Suprapubic skin (tissue), 4 donors: ENCODE measurements around the gene PSMA2. TPM values are rescaled to one million over a fixed set of nuclear protein-coding genes. Genes with fewer than 3 reads are reported as not detected.

Experiments used
- DNase-seq, 2 donors: peaks; one replicate each; pipeline ENCODE4 v3.0.0-alpha.2; 2019; ENCODE audit warnings: low spot score in 2 of 2
- H3K27ac ChIP-seq: fragments of 200-600 bp; sonication (generic); one replicate; pipeline ENCODE4 v1.5.1; 2019
- H3K27me3 ChIP-seq: fragments of 200-600 bp; sonication (generic); one replicate; pipeline ENCODE4 v1.5.1; 2019
- H3K36me3 ChIP-seq: fragments of 200-600 bp; sonication (generic); one replicate; pipeline ENCODE4 v1.5.1; 2019
- H3K4me1 ChIP-seq: fragments of 200-600 bp; sonication (generic); one replicate; pipeline ENCODE4 v1.5.1; 2019
- H3K4me3 ChIP-seq: fragments of 200-600 bp; sonication (generic); one replicate; pipeline ENCODE4 v1.5.1; 2019; ENCODE audit warnings: mild to moderate bottlenecking
- H3K9me3 ChIP-seq: fragments of 200-600 bp; sonication (generic); one replicate; pipeline ENCODE4 v1.5.1; 2019
- CTCF ChIP-seq, 2 donors: fragments of 200-600 bp in 1 of 2; fragments of 450-650 bp in 1 of 2; sonication (generic) in 1 of 2; IDR thresholded peaks; one replicate each; pipeline ENCODE4 v1.5.1; 2016 to 2019; ENCODE audit warnings: antibody characterized with exemption in 2 of 2, mild to moderate bottlenecking in 1 of 2, moderate library complexity in 1 of 2
- EP300 ChIP-seq: sonication (generic); formaldehyde crosslinking; IDR thresholded peaks from one replicate; pipeline ENCODE4 v1.6.1; 2017; ENCODE audit warnings: antibody characterized with exemption
- POLR2A ChIP-seq, 2 donors: fragments of 450-650 bp; IDR thresholded peaks; one replicate each; pipeline ENCODE4 v1.6.1; 2017; ENCODE audit warnings: antibody characterized with exemption in 2 of 2, mild to moderate bottlenecking in 2 of 2, moderate library complexity in 2 of 2
- POLR2AphosphoS5 ChIP-seq, 3 donors: sonication (generic); formaldehyde crosslinking; IDR thresholded peaks; one replicate each; pipeline ENCODE4 v1.6.1; 2017; ENCODE audit warnings: antibody characterized with exemption in 3 of 3
- WGBS: methylation state at CpG from one replicate; pipeline ENCODE4 v1.1.5; 2018; 5-methylcytosine and 5-hydroxymethylcytosine counted together
- total RNA-seq, 4 donors: library from RNA; depleted of rRNA; stranded (reverse); fragments of >200 nt; gene quantifications; one replicate each; pipeline ENCODE4 v1.1.0, GENCODE V29; 2016

Gene PSMA2
- total RNA-seq, 4 donors from 2014 or later = 29.9 to 58.9 (median 46.0) TPM

GRCh38 chr7:42976371-42976770, 44.4 kb upstream of the PSMA2 start:
- no peak for DNase-seq
- Histone ChIP-seq H3K36me3 (no peaks in the 10 kb centered on the region), H3K4me1 (no peaks in the 10 kb centered on the region), H3K27me3 (no peaks in the 10 kb centered on the region), H3K27ac (no peak overlapping the region), H3K9me3 (no peaks in the 10 kb centered on the region), H3K4me3 (no peak overlapping the region)
- TF ChIP-seq EP300 (no peak), POLR2A (IDR thresholded peaks at IDR 0.05) (no peak), CTCF (IDR thresholded peaks at IDR 0.05) (no peak), POLR2AphosphoS5 (IDR thresholded peaks at IDR 0.05) (no peak)
- WGBS = 97% methylated on average over 3 of the region's 3 CpGs

GRCh38 chr7:42972699-42973500, 40.9 kb upstream of the PSMA2 start:
- no peaks in the 10 kb centered on the region for H3K27me3 ChIP-seq
- H3K9me3 ChIP-seq = no peaks in the 10 kb centered on the region
- 24% methylated on average over 5 of the region's 5 CpGs for WGBS
- H3K4me1 ChIP-seq = no peaks in the 10 kb centered on the region
- no peak overlapping the region for H3K4me3 ChIP-seq
- H3K27ac ChIP-seq = peak overlapping the region; percentile 46
- DNase-seq = peak in 1 of 2 donors; percentile 73
- no peaks in the 10 kb centered on the region for H3K36me3 ChIP-seq
- TF ChIP-seq POLR2AphosphoS5 (IDR thresholded peaks at IDR 0.05) (no peak), CTCF (IDR thresholded peaks at IDR 0.05) (no peak), POLR2A (IDR thresholded peaks at IDR 0.05) (no peak), EP300 (no peak)

- WGBS = 79% methylated on average over 2 of the region's 2 CpGs
- Histone ChIP-seq H3K27ac (no peak overlapping the region), H3K36me3 (no peaks in the 10 kb centered on the region), H3K4me3 (no peak overlapping the region), H3K9me3 (no peaks in the 10 kb centered on the region), H3K4me1 (no peaks in the 10 kb centered on the region), H3K27me3 (no peaks in the 10 kb centered on the region)
- no peak for TF ChIP-seq EP300
- no peak for TF ChIP-seq POLR2AphosphoS5 (IDR thresholded peaks at IDR 0.05)
- TF ChIP-seq CTCF (IDR thresholded peaks at IDR 0.05) = no peak
- no peak for TF ChIP-seq POLR2A (IDR thresholded peaks at IDR 0.05)
- DNase-seq = no peak
Measured at GRCh38 chr7:42967391-42967790, 35.4 kb upstream of the PSMA2 start.

DNA sequence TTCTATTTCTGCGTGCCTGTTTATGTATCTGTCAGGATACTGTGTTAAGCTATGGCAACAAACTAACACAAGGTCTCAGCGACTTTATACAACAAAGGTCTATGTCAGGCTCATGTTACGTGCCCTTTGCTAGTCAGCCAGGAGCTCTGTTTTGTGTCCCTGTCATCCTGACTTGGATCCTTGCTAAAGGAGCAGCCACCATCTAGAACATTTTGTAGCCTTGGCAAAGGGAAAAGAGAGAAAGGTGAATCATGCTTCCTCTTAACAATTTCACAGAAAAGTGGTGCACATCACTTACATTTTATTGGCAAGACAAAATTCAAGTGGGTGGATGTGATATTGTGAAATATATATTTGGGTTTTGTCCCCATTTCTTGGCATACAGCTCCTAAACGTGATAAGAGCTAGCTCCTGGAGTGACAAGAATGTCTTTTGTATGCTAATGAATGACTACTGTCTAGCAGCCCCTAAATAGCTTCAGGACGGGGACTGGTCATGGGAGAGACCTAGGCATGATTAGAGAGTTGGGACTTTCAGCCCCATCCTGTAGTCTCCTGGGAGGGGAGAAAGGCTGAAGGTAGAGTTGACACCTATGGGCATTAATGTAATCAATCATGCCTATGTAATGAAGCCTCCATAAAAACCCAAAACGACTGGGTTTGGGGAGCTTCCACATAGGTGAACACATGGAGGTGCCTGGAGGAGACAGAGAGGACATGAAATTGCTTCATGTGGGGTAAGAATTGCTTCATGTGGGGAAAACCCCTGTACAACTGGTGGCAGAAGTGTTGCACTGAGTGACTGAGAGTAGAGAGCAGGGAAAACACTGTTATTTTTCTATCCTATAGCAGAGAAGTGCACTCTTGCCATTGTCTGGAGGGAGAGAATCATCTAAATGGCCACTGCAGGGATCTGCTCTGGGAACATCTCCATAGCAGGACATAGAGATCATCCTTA, 33.2 kb upstream of the PSMA2 start:
- Histone ChIP-seq H3K27me3 (peaks cover 6% of the 10 kb centered on the region), H3K9me3 (no peaks in the 10 kb centered on the region), H3K4me1 (no peaks in the 10 kb centered on the region), H3K36me3 (no peaks in the 10 kb centered on the region), H3K4me3 (no peak overlapping the region), H3K27ac (no peak overlapping the region)
- TF ChIP-seq POLR2AphosphoS5 (IDR thresholded peaks at IDR 0.05) (no peak), POLR2A (IDR thresholded peaks at IDR 0.05) (no peak), EP300 (no peak), CTCF (IDR thresholded peaks at IDR 0.05) (no peak)
- WGBS = 52% methylated on average over 6 of the region's 6 CpGs
- DNase-seq = no peak

GRCh38 chr7:42964293-42964692, 32.3 kb upstream of the PSMA2 start:
- peaks cover 6% of the 10 kb centered on the region for H3K27me3 ChIP-seq
- no peaks in the 10 kb centered on the region for H3K4me1 ChIP-seq
- 61% methylated on average over 2 of the region's 2 CpGs for WGBS
- no peak for DNase-seq
- no peak overlapping the region for H3K4me3 ChIP-seq
- TF ChIP-seq EP300 (no peak), POLR2A (IDR thresholded peaks at IDR 0.05) (no peak), CTCF (IDR thresholded peaks at IDR 0.05) (no peak), POLR2AphosphoS5 (IDR thresholded peaks at IDR 0.05) (no peak)
- no peaks in the 10 kb centered on the region for H3K9me3 ChIP-seq
- no peak overlapping the region for H3K27ac ChIP-seq
- no peaks in the 10 kb centered on the region for H3K36me3 ChIP-seq
